ENCODE results near the gene RALGPS2. TPM values are rescaled to one million over a fixed set of nuclear protein-coding genes. Genes with fewer than 3 reads are reported as not detected.

RALGPS2 gene
- total RNA-seq, result 1 to 10 TPM; 3.3 to 3.8 TPM

- H3K4me3 Mint-ChIP-seq, result peak within 1 kb of the TSS; percentile 78
- no peak within 1 kb of the TSS for H3K27ac Mint-ChIP-seq
- H3K36me3 Mint-ChIP-seq, result no peaks in the 10 kb centered on the region
- CTCF ChIA-PET, result interaction anchor here (0.9 kb wide), 1 partner anchor 163 kb away, joined by 3 read pairs; no protein-coding TSS in a partner anchor
- intact Hi-C loops (cut with micrococcal nuclease), result loop anchor here (5.0 kb wide), 1 partner anchor 642 kb away; the partner anchor contains the start of gene AXDND1
- peak; percentile 63 for DNase-seq
- peaks cover 15% of the 10 kb centered on the region for H3K4me1 Mint-ChIP-seq (ENCODE audit: low read depth)
- no peaks in the 10 kb centered on the region for H3K9me3 Mint-ChIP-seq
- peaks cover 14% of the 10 kb centered on the region for H3K27me3 Mint-ChIP-seq
- POLR2A ChIA-PET, result no interaction called here
Observed at GRCh38 chr1:178724728-178725465, at the start of gene RALGPS2. TSS of gene RALGPS2 (plus strand) at chr1:178725244. CDS start at chr1:178776765, 51,521 bp downstream.

GRCh38 chr1:178679237-178679636, 45.8 kb upstream of the RALGPS2 start:
- intact Hi-C loops (cut with micrococcal nuclease), result no loop called here
- DNase-seq, result no peak
- Mint-ChIP-seq H3K9me3 (no peaks in the 10 kb centered on the region), H3K27ac (no peak overlapping the region), H3K27me3 (peaks cover 8% of the 10 kb centered on the region), H3K4me3 (no peak overlapping the region), H3K4me1 (ENCODE audit: low read depth) (no peaks in the 10 kb centered on the region), H3K36me3 (no peaks in the 10 kb centered on the region)
- ChIA-PET CTCF (no interaction called here), POLR2A (no interaction called here)

GRCh38 chr1:178682429-178682828, 42.6 kb upstream of the RALGPS2 start:
- ChIA-PET POLR2A (no interaction called here), CTCF (no interaction called here)
- no peak overlapping the region for H3K27ac Mint-ChIP-seq
- H3K4me1 Mint-ChIP-seq (ENCODE audit: low read depth), result peaks cover 2% of the 10 kb centered on the region
- H3K4me3 Mint-ChIP-seq, result no peak overlapping the region
- intact Hi-C loops (cut with micrococcal nuclease), result no loop called here
- no peaks in the 10 kb centered on the region for H3K36me3 Mint-ChIP-seq
- H3K9me3 Mint-ChIP-seq, result no peaks in the 10 kb centered on the region
- no peak for DNase-seq
- peaks cover 8% of the 10 kb centered on the region for H3K27me3 Mint-ChIP-seq

- H3K4me1 Mint-ChIP-seq (ENCODE audit: low read depth), result peaks cover 2% of the 10 kb centered on the region
- intact Hi-C loops (cut with micrococcal nuclease), result no loop called here
Observed at GRCh38 chr1:178682886-178683285, 42.2 kb upstream of the RALGPS2 start.

GRCh38 chr1:178683291-178683690, 41.8 kb upstream of the RALGPS2 start:
- no peak overlapping the region for H3K27ac Mint-ChIP-seq
- H3K36me3 Mint-ChIP-seq, result no peaks in the 10 kb centered on the region
- POLR2A ChIA-PET, result no interaction called here
- peaks cover 8% of the 10 kb centered on the region for H3K27me3 Mint-ChIP-seq
- no peak for DNase-seq
- H3K9me3 Mint-ChIP-seq, result no peaks in the 10 kb centered on the region
- H3K4me1 Mint-ChIP-seq (ENCODE audit: low read depth), result peaks cover 2% of the 10 kb centered on the region
- intact Hi-C loops (cut with micrococcal nuclease), result no loop called here
- CTCF ChIA-PET, result no interaction called here
- H3K4me3 Mint-ChIP-seq, result no peak overlapping the region

More at GRCh38 chr1:178682886-178683285, 42.2 kb upstream of the RALGPS2 start:
- Mint-ChIP-seq H3K4me3 (no peak overlapping the region), H3K9me3 (no peaks in the 10 kb centered on the region), H3K27ac (no peak overlapping the region), H3K27me3 (peaks cover 8% of the 10 kb centered on the region), H3K36me3 (no peaks in the 10 kb centered on the region)
- ChIA-PET CTCF (no interaction called here), POLR2A (no interaction called here)
- no peak for DNase-seq

GRCh38 chr1:178684111-178684510, 40.9 kb upstream of the RALGPS2 start:
- Mint-ChIP-seq H3K4me1 (ENCODE audit: low read depth) (peaks cover 2% of the 10 kb centered on the region), H3K36me3 (no peaks in the 10 kb centered on the region), H3K4me3 (no peak overlapping the region), H3K9me3 (no peaks in the 10 kb centered on the region), H3K27me3 (peaks cover 8% of the 10 kb centered on the region), H3K27ac (no peak overlapping the region)
- intact Hi-C loops (cut with micrococcal nuclease), result no loop called here
- ChIA-PET POLR2A (no interaction called here), CTCF (no interaction called here)
- no peak for DNase-seq

- POLR2A ChIA-PET, result no interaction called here
- intact Hi-C loops (cut with micrococcal nuclease), result no loop called here
- CTCF ChIA-PET, result no interaction called here
- no peaks in the 10 kb centered on the region for H3K9me3 Mint-ChIP-seq
- no peak overlapping the region for H3K27ac Mint-ChIP-seq
- no peaks in the 10 kb centered on the region for H3K36me3 Mint-ChIP-seq
- no peak overlapping the region for H3K4me3 Mint-ChIP-seq
- no peak for DNase-seq
- peaks cover 8% of the 10 kb centered on the region for H3K27me3 Mint-ChIP-seq
- peaks cover 2% of the 10 kb centered on the region for H3K4me1 Mint-ChIP-seq (ENCODE audit: low read depth)
Observed at GRCh38 chr1:178684542-178685000, 40.5 kb upstream of the RALGPS2 start.

- DNase-seq, result no peak
- CTCF ChIA-PET, result no interaction called here
- H3K4me3 Mint-ChIP-seq, result no peak overlapping the region
- POLR2A ChIA-PET, result no interaction called here
- intact Hi-C loops (cut with micrococcal nuclease), result no loop called here
- no peaks in the 10 kb centered on the region for H3K9me3 Mint-ChIP-seq
- H3K27ac Mint-ChIP-seq, result no peak overlapping the region
- peaks cover 2% of the 10 kb centered on the region for H3K4me1 Mint-ChIP-seq (ENCODE audit: low read depth)
- peaks cover 1% of the 10 kb centered on the region for H3K27me3 Mint-ChIP-seq
- H3K36me3 Mint-ChIP-seq, result no peaks in the 10 kb centered on the region
Observed at GRCh38 chr1:178686407-178686806, 38.6 kb upstream of the RALGPS2 start.

- H3K4me3 Mint-ChIP-seq, result no peak overlapping the region
- no peaks in the 10 kb centered on the region for H3K36me3 Mint-ChIP-seq
- intact Hi-C loops (cut with micrococcal nuclease), result no loop called here
- ChIA-PET POLR2A (no interaction called here), CTCF (no interaction called here)
- H3K4me1 Mint-ChIP-seq (ENCODE audit: low read depth), result peaks cover 2% of the 10 kb centered on the region
- no peaks in the 10 kb centered on the region for H3K27me3 Mint-ChIP-seq
- H3K9me3 Mint-ChIP-seq, result no peaks in the 10 kb centered on the region
- H3K27ac Mint-ChIP-seq, result no peak overlapping the region
- DNase-seq, result no peak
Observed at GRCh38 chr1:178688244-178688643, 36.8 kb upstream of the RALGPS2 start.

GRCh38 chr1:178689769-178690168, 35.3 kb upstream of the RALGPS2 start:
- Mint-ChIP-seq H3K4me3 (no peak overlapping the region), H3K4me1 (ENCODE audit: low read depth) (no peaks in the 10 kb centered on the region)
- CTCF ChIA-PET, result no interaction called here

GRCh38 chr1:178690496-178690895, 34.5 kb upstream of the RALGPS2 start:
- no peaks in the 10 kb centered on the region for H3K9me3 Mint-ChIP-seq
- H3K27me3 Mint-ChIP-seq, result no peaks in the 10 kb centered on the region
- no peak overlapping the region for H3K4me3 Mint-ChIP-seq
- intact Hi-C loops (cut with micrococcal nuclease), result no loop called here
- no peak for DNase-seq
- H3K36me3 Mint-ChIP-seq, result no peaks in the 10 kb centered on the region
- no peaks in the 10 kb centered on the region for H3K4me1 Mint-ChIP-seq (ENCODE audit: low read depth)
- ChIA-PET POLR2A (no interaction called here), CTCF (no interaction called here)
- no peak overlapping the region for H3K27ac Mint-ChIP-seq

More at GRCh38 chr1:178689769-178690168, 35.3 kb upstream of the RALGPS2 start:
- no peaks in the 10 kb centered on the region for H3K36me3 Mint-ChIP-seq
- intact Hi-C loops (cut with micrococcal nuclease), result no loop called here
- POLR2A ChIA-PET, result no interaction called here
- no peaks in the 10 kb centered on the region for H3K9me3 Mint-ChIP-seq
- H3K27ac Mint-ChIP-seq, result no peak overlapping the region
- H3K27me3 Mint-ChIP-seq, result no peaks in the 10 kb centered on the region
- DNase-seq, result no peak

- H3K27ac Mint-ChIP-seq, result no peak overlapping the region
- H3K27me3 Mint-ChIP-seq, result no peaks in the 10 kb centered on the region
- intact Hi-C loops (cut with micrococcal nuclease), result no loop called here
- ChIA-PET CTCF (no interaction called here), POLR2A (no interaction called here)
- H3K4me1 Mint-ChIP-seq (ENCODE audit: low read depth), result no peaks in the 10 kb centered on the region
- DNase-seq, result no peak
- no peak overlapping the region for H3K4me3 Mint-ChIP-seq
- H3K36me3 Mint-ChIP-seq, result no peaks in the 10 kb centered on the region
- no peaks in the 10 kb centered on the region for H3K9me3 Mint-ChIP-seq
Observed at GRCh38 chr1:178692564-178693327, 32.3 kb upstream of the RALGPS2 start.

- Mint-ChIP-seq H3K9me3 (no peaks in the 10 kb centered on the region), H3K27me3 (no peaks in the 10 kb centered on the region), H3K4me3 (no peak overlapping the region), H3K36me3 (no peaks in the 10 kb centered on the region), H3K27ac (no peak overlapping the region), H3K4me1 (ENCODE audit: low read depth) (no peaks in the 10 kb centered on the region)
- intact Hi-C loops (cut with micrococcal nuclease), result no loop called here
- DNase-seq, result no peak
- ChIA-PET CTCF (no interaction called here), POLR2A (no interaction called here)
Observed at GRCh38 chr1:178693366-178693765, 31.7 kb upstream of the RALGPS2 start.

Measured in activated CD4-positive, alpha-beta memory T cell treated with anti-CD3 and anti-CD28 coated beads for 36 hours (primary cell).